Duodenal mucosa (tissue), 2 donors: ENCODE results near the gene SRCAP.

ENCODE experiments used
- H3K27ac ChIP-seq: one replicate; pipeline ENCODE4 v1.7.0; 2013; ENCODE audit warnings: low read depth, low read length
- H3K27me3 ChIP-seq, 2 donors: one replicate each; pipeline ENCODE4 v1.7.0; 2013; ENCODE audit warnings: low read length in 2 of 2, control low read depth in 1 of 2; ENCODE audit not compliant: insufficient read depth in 2 of 2, control insufficient read depth in 1 of 2
- H3K36me3 ChIP-seq, 2 donors: one replicate each; pipeline ENCODE4 v1.7.0; 2013; ENCODE audit warnings: low read length in 2 of 2, control low read depth in 1 of 2; ENCODE audit not compliant: insufficient read depth in 2 of 2, control insufficient read depth in 1 of 2
- H3K4me1 ChIP-seq, 2 donors: one replicate each; pipeline ENCODE4 v1.7.0; 2013; ENCODE audit warnings: low read length in 2 of 2, control low read depth in 1 of 2; ENCODE audit not compliant: insufficient read depth in 2 of 2, control insufficient read depth in 1 of 2
- H3K4me3 ChIP-seq, 2 donors: one replicate each; pipeline ENCODE4 v1.7.0; 2013; ENCODE audit warnings: low read length in 2 of 2, low read depth in 1 of 2
- H3K9ac ChIP-seq, 2 donors: one replicate each; pipeline ENCODE4 v1.7.0; 2013; ENCODE audit warnings: low read length in 2 of 2, low read depth in 1 of 2
- H3K9me3 ChIP-seq, 2 donors: one replicate each; pipeline ENCODE4 v1.7.0; 2013; ENCODE audit warnings: low read length in 2 of 2, control low read depth in 1 of 2; ENCODE audit not compliant: control insufficient read depth in 1 of 2

Gene SRCAP

DNA sequence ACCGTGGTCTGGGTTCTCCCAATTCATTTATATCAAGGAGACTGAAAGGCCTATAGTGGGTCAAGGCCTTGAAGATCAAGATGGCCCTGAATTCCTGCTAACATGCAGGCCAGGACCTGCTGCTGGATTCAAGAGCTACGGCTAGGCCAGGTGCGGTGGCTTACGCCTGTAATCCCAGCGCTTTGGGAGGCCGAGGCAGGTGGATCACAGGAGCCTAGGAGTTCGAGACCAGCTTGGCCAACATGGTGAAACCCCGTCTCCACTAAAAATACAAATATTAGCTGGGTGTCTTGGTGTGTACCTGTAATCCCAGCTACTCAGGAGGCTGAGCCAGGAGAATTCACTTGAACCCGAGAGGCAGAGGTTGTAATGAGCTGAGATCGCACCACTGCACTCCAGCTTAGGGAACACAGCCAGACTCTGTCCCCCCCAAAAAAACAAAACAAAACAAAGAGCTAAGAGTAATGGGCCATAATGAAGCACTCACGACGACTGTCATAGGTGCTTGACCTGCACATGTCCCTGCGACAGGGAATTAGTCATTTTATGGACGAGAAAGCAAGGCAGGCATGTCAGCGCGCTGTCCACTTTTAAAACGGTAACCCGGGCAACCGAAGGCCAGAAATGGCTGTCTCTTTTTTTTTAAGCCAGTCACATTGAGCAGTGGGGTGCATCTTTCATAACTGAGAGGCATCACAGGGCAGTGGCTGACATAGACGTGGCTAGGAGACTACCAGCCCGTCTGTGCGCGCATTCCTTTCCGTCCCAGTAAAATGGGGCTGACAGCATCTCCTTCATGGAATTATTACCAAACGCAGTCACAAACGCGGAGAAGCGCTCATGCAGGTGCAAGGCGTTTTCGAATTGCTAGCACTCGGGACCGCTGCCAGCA lies 41.8 kb upstream of the SRCAP start:
- H3K27me3 ChIP-seq, result no peaks in the 10 kb centered on the region
- peaks cover 27 to 59% of the 10 kb centered on the region in 2 donors for H3K36me3 ChIP-seq
- H3K27ac ChIP-seq, result peak overlapping the region; percentile 100
- H3K9ac ChIP-seq, result peak overlapping the region; percentile 45 to 77
- peak overlapping the region; percentile 72 to 78 for H3K4me3 ChIP-seq
- peaks cover 34 to 35% of the 10 kb centered on the region in 2 donors for H3K4me1 ChIP-seq
- no peaks in the 10 kb centered on the region for H3K9me3 ChIP-seq

DNA sequence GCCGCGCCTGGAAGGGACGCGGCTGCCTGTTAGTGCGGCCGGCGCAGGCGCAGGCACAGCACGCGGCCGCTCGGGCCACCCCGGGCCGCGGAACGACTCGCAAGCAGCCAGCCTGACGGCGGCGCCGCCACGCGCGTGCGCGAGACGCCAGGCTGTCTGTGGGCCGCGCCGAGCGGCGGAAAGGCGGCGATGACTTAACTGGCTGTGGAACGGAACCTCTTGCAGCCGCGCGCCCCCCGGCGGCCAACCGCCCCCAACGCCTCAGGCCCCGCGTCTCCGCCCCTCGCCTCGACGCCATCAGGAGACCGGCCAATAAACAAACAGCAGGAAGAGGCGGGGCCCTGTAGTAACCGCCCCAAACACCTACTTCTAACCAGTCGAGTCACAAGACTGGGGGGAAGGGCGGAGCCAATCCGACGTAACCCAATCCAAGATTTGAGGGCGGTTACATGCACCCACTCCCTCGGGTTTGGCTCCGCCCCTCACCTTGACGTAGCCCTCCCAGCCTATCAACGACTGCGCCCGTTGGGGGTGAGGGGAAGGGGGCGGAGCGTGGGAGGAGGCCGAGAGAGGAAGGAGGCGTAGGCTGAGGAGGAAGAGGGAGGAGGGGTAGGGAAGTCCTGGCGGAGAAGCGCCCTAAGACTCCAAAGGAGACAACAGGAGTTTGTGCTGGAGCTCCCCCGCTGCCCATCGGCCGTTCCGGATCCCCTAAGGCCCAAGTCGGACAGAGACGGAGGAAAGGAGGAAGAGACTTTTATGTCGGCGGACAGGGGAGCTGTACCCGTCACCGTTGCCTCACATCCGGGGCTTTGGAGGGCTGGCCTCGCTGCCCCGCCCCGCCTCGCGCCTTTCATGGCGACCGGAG lies 40.9 kb upstream of the SRCAP start, which contains the start of gene FBRS:
FBRS (plus strand) TSS at position 566 of the 865 bp plus-strand sequence. CDS start 1,088 bp downstream, outside the sequence.
- Histone ChIP-seq H3K27ac (peak within 1 kb of the TSS; percentile 100), H3K27me3 (no peaks in the 10 kb centered on the region), H3K9ac (peak within 1 kb of the TSS; percentile 96 to 99), H3K4me1 (peaks cover 33% of the 10 kb centered on the region in 2 donors), H3K9me3 (no peaks in the 10 kb centered on the region), H3K36me3 (peaks cover 32 to 59% of the 10 kb centered on the region in 2 donors), H3K4me3 (peak within 1 kb of the TSS; percentile 86 to 96)

DNA sequence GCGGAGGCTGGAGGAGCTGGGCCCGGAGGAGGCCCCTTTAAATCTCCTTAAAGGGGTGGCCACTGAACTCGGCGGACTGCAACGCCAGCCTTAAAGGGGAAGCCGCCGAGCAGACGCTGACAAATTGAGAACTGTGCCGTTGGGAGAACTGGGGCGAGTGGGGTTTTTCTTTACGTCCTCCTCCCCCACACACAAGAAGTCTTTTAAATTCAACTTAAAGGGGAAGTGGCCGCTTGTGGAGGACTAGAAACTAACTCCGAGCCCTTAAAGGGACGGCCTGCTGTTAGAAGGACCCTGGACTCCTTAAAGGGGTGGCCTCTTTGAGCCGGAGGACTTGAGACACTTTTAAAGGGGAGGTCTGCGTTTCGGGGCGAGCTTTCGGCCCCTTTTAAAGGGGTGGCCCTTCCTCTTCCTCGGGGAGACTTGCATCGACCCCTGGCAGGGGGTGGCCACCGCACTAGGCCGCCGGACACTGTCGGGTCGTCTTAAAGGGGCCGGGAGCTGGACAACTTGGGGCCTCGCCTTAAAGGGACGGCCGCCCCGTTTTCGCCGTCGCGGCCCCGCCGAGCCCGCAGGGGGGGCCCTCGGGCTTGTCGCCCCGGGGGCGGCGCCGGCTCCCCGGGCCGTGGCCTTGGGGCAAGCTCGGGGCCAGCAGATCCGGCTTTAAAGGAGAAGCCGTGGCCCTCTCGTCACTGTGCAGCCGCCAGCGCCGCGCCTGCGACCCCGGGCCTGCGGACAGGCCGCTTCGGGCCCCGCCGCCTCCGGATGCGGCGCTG lies 40.1 kb upstream of the SRCAP start:
- Histone ChIP-seq H3K36me3 (peaks cover 40 to 59% of the 10 kb centered on the region in 2 donors), H3K4me1 (peaks cover 38 to 41% of the 10 kb centered on the region in 2 donors), H3K9ac (peak overlapping the region; percentile 81 to 96), H3K27ac (peak overlapping the region; percentile 100), H3K4me3 (peak overlapping the region; percentile 86 to 96), H3K9me3 (no peaks in the 10 kb centered on the region), H3K27me3 (no peaks in the 10 kb centered on the region)

DNA sequence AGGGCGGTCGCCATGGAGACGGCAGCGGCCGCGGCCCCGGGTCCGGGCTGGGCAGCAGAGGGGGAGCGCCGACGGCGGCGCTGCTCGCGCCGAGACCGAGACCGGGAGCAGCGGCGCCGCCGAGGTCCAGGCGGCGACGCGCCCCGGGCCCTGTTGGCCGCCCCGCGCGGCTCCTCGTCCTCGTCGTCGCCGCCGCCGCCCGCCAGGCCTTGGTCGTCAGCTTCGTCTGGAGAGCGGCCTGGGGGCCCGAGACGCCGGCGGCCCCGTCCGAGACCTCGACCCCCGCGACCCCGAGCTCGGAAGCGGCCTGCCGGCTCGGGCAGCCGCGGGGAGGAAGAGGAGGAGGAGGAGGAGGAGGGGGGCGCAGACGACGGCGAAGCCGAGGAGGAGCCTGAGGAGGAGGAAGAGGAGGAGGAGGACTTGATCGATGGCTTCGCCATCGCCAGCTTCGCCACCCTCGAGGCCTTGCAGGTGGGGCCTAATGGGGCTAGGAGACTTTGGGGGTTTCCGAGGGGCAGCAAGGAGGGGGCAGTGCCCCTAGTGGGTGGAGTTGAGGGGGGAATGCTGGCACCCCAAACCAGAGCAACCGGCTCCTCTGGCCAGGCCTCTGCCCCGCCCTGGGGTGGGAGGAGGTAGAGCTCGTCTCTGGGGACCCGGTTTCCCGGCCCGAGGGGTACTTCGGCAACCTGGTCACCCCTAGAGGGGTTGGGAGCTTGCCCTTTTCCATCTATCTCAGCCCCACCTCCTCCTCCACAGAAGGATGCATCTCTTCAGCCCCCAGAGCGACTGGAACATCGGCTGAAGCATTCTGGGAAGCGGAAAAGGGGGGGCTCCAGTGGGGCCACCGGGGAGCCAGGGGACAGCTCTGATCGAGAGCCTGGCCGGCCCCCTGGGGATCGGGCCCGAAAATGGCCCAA lies 39.2 kb upstream of the SRCAP start:
- Histone ChIP-seq H3K4me3 (peak overlapping the region; percentile 86 to 96), H3K9ac (peak overlapping the region; percentile 81 to 96), H3K4me1 (peaks cover 38 to 41% of the 10 kb centered on the region in 2 donors), H3K27ac (peak overlapping the region; percentile 100), H3K9me3 (no peaks in the 10 kb centered on the region), H3K27me3 (no peaks in the 10 kb centered on the region), H3K36me3 (peaks cover 37 to 57% of the 10 kb centered on the region in 2 donors)

DNA sequence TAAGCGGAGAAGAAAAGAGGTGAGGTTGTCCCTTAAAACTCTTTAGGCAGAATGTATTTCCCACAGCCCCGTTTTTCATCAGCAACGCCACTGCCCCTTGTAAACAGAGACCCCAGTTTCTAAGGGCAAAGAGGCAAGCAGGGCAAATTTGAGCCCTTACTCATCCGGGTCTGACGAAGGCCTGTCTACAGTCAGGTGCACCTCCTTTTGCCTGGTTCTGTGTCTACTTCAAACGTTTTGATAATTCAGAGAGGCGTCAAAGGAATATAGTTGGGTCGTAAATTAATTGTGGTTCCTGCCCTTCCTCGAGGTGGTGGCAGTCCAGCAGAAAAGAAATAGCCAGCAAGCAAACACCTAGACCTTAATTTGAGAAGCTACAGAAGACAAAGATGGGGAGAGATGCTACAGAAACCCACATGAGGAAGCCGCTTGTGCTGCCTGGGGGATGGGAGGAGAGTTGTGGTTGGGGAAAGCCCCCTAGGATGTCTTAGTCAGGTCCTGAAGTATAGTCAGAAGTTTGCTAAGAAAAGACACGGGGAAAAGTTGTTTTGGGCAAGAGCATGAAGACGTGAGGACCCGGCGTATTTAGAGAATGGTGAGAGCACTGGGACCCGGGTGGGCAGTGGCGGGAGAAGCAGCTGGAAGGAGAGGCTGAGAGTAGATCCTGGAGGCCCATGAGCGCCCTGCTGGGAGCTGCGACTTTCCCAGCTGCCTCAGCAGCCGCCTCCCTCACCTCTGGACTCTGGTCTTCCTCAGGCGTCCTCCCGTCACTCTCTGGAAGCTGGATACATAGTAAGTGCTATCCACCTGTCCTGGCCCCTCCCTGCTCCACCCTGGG lies 38.3 kb upstream of the SRCAP start:
- Histone ChIP-seq H3K9ac (peak overlapping the region; percentile 81 to 92), H3K9me3 (no peaks in the 10 kb centered on the region), H3K36me3 (peaks cover 37 to 57% of the 10 kb centered on the region in 2 donors), H3K27me3 (no peaks in the 10 kb centered on the region), H3K27ac (peak overlapping the region; percentile 100), H3K4me1 (peaks cover 38 to 41% of the 10 kb centered on the region in 2 donors), H3K4me3 (peak overlapping the region; percentile 86 to 96)

DNA sequence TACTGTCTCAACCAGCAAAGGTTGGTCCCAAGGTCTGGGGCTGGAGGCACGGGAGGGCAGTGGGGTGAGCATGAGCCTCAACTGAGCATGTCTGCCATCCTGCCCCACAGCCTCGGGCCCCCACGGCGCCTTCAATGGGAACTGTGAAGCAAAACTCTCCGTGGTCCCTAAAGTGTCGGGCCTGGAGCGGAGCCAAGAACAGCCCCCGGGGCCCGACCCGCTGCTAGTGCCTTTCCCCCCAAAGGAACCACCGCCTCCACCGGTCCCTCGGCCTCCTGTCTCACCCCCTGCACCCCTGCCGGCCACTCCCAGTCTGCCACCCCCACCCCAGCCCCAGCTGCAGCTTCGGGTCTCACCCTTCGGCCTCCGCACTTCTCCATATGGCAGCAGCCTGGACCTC lies 36.5 kb upstream of the SRCAP start:
- Histone ChIP-seq H3K9ac (no peak overlapping the region), H3K4me3 (no peak overlapping the region), H3K4me1 (peaks cover 30 to 32% of the 10 kb centered on the region in 2 donors), H3K9me3 (no peaks in the 10 kb centered on the region), H3K27me3 (no peaks in the 10 kb centered on the region), H3K27ac (no peak overlapping the region), H3K36me3 (peaks cover 49 to 64% of the 10 kb centered on the region in 2 donors)

DNA sequence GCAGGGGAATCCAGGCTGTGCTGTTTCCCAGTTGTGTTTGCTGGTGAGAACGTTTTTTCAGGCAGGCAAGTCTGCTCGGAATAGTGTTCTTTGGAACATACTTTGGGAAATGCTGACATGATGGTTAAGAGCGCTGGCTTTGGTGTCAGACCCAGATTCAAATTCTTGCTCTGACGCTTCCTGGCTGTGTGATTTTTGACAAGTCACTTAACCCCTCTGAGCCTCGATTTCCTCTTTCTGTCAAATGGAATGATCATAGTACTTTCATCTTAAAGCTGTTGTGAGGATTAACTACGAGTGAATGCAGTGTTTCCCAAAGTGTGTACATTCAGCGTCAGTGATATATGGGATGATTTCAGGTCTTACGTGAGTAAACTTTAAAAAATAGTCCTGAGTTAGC lies 35.9 kb upstream of the SRCAP start:
- Histone ChIP-seq H3K4me3 (no peak overlapping the region), H3K36me3 (peaks cover 54 to 70% of the 10 kb centered on the region in 2 donors), H3K27me3 (no peaks in the 10 kb centered on the region), H3K27ac (no peak overlapping the region), H3K4me1 (peaks cover 28 to 30% of the 10 kb centered on the region in 2 donors), H3K9ac (no peak overlapping the region), H3K9me3 (no peaks in the 10 kb centered on the region)

DNA sequence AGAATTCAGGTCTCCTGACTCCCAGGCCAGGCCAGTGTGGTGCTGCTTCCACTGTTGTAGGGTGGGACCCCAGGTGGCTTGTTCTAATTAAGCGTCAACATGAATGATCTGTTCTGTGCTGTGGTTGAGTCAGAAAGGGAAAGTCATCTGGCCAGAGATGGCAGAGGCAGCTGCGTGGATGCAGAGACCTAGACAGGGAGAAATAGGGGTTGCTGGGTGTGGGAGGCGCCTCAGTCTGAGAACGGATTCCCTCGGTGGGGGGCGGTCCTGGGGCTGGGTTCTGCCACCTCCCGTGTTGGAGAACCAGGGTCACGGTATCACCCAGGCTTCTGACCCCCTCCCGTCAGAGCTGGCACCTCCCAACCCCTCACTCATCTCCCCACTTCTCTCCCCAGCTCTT lies 35.2 kb upstream of the SRCAP start:
- H3K36me3 ChIP-seq, result peaks cover 54 to 76% of the 10 kb centered on the region in 2 donors
- H3K27me3 ChIP-seq, result no peaks in the 10 kb centered on the region
- H3K27ac ChIP-seq, result no peak overlapping the region
- H3K9me3 ChIP-seq, result no peaks in the 10 kb centered on the region
- H3K4me3 ChIP-seq, result no peak overlapping the region
- H3K4me1 ChIP-seq, result peaks cover 28 to 30% of the 10 kb centered on the region in 2 donors
- H3K9ac ChIP-seq, result no peak overlapping the region
